Measurements from ENCODE around the gene FFAR3. TPM values are rescaled to one million over a fixed set of nuclear protein-coding genes. Genes with fewer than 3 reads are reported as not detected.
A peak's percentile ranks its signal among the peaks of the same experiment; 100 is the strongest.

Gene FFAR3
- total and polyA plus RNA-seq, 9 of the 15 experiments (the other 6 are each of a cell fraction or from before 2014, with no cell fraction given): not detected

- POLR2A ChIA-PET: interaction anchor here (0.7 kb wide), 1 partner anchor 41 kb away, joined by 5 read pairs; no protein-coding TSS in a partner anchor
- CTCF ChIA-PET (ENCODE audit: low intra/inter-chr PET ratio): no interaction called here
- FAIRE-seq (no peak), DNase-seq (ENCODE audit: extremely low read depth in 1 of 4, low spot score in 3 of 4) (peak in 1 of 4 experiments; percentile 8), ATAC-seq (no peak)
- no peak overlapping the region for H3K4me3 ChIP-seq
- H3K36me3 ChIP-seq (ENCODE audit: control insufficient read depth, insufficient read depth, low read length): no peaks in the 10 kb centered on the region
- no peak overlapping the region for H3K4me2 ChIP-seq (ENCODE audit: insufficient read depth, low read length)
- no peak overlapping the region for H3K9ac ChIP-seq (ENCODE audit: insufficient read depth in 1 of 2, low read depth in 2 of 2, low read length in 2 of 2)
- H3K4me1 ChIP-seq (replicated peaks in 1 of 2; ENCODE audit: control insufficient read depth in 2 of 2, insufficient read depth in 2 of 2, low read length in 2 of 2): peaks cover 7 to 39% of the 10 kb centered on the region in 2 experiments; a peak in 3 of 5 replicates
- H3K27me3 ChIP-seq (ENCODE audit: control insufficient read depth in 2 of 2, insufficient read depth in 2 of 2, low read length in 2 of 2): 0 out of 5 replicates have a peak, but pooled peaks cover 0 to 3% of the 10 kb centered on the region in 2 experiments
- H3K9me1 ChIP-seq (ENCODE audit: control insufficient read depth, insufficient read depth, low read length): no peaks in the 10 kb centered on the region
- H4K20me1 ChIP-seq (replicated peaks; ENCODE audit: control insufficient read depth, insufficient read depth, low read length): no peaks in the 10 kb centered on the region
- H3K27ac ChIP-seq (ENCODE audit: extremely low read depth, low read depth, low read length): no peak overlapping the region
- no peak overlapping the region for H2AFZ ChIP-seq (ENCODE audit: low read depth, low read length)
- no peaks in the 10 kb centered on the region for H3K9me3 ChIP-seq (replicated peaks; ENCODE audit: control insufficient read depth, insufficient read depth, low read depth, low read length)
- WGBS (ENCODE audit: insufficient coverage, low coverage, missing lambda C conversion rate): 31% methylated on average over 6 of the region's 7 CpGs
- intact Hi-C loops (cut with micrococcal nuclease): no loop called here
- in situ Hi-C loops (cut with MboI): no loop called here
- H3K79me2 ChIP-seq (ENCODE audit: control insufficient read depth, insufficient read depth, low read length): no peaks in the 10 kb centered on the region
- TF ChIP-seq TBL1XR1 (IDR thresholded peaks at IDR 0.05; ENCODE audit: low read length in 2 of 2): no peak
- TF ChIP-seq POLR2H (tag; IDR thresholded peaks at IDR 0.05; ENCODE audit: low read depth): no peak
- TF ChIP-seq ZNF23 (CRISPR knock-in tag; IDR thresholded peaks at IDR 0.05): no peak
- no peak for TF ChIP-seq CBFA2T3 (IDR thresholded peaks at IDR 0.05)
- no peak for TF ChIP-seq POLR2B (IDR thresholded peaks at IDR 0.05; ENCODE audit: low read depth, partially characterized antibody)
- no peak for TF ChIP-seq TEAD1 (CRISPR knock-in tag; IDR thresholded peaks at IDR 0.05)
- TF ChIP-seq E2F1 (CRISPR knock-in tag; IDR thresholded peaks at IDR 0.05): no peak
- no peak for TF ChIP-seq KAT2B (IDR thresholded peaks at IDR 0.05; ENCODE audit: low read depth, low read length)
- no peak for TF ChIP-seq ZNF239 (CRISPR knock-in tag; IDR thresholded peaks at IDR 0.05)
- TF ChIP-seq ZNF551 (CRISPR knock-in tag; IDR thresholded peaks at IDR 0.05): no peak
- no peak for TF ChIP-seq GTF3C2 (IDR thresholded peaks at IDR 0.05; ENCODE audit: borderline replicate concordance, extremely low read depth, insufficient read length)
- no peak for TF ChIP-seq ZNF140 (CRISPR knock-in tag; IDR thresholded peaks at IDR 0.05)
- BruUV-seq (replicated peaks): no TSS peak
Measured at GRCh38 chr19:35347930-35348298, 10.3 kb upstream of the FFAR3 start.
